Esophagus muscularis mucosa (tissue), 2 donors: ENCODE results near the gene PHAF1.

ENCODE experiments used
- EP300 ChIP-seq: sonication (generic); formaldehyde crosslinking; IDR thresholded peaks from one replicate; pipeline ENCODE4 v1.6.1; 2017; ENCODE audit warnings: antibody characterized with exemption
- POLR2A ChIP-seq: fragments of 450-650 bp; IDR thresholded peaks from one replicate; pipeline ENCODE4 v1.6.1; 2017; ENCODE audit warnings: antibody characterized with exemption, moderate library complexity, mild to moderate bottlenecking, low read depth

DNA sequence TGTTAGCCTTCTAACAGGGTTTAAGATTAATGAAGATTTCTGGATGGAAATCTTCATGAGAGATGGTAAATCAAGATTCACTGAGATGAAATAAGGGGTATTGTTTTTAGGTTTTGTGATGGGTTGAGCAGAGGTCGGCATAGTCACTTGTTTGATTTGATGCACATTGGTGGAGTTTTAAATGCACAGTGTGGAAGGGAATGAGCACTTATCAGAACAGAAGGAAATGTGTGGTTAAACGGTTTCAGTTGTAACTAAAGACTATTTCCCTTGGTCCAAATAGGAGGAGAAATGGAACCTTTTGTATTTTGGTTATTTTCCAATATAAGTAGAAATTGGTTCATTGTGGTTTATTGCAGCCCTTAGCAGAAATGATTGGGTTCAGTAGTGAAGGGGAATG lies 46.7 kb upstream of the PHAF1 start:
- TF ChIP-seq EP300 (no peak), POLR2A (no peak)
